Kidney capillary endothelial cell (primary cell): ENCODE results near the gene SLC10A1.

Experiments used
- DNase-seq: peaks from one replicate; pipeline ENCODE4 v3.0.0-alpha.2; 2018; ENCODE audit warnings: low spot score

Gene SLC10A1

GRCh38 chr14:69808919-69809808 lies 12.1 kb upstream of the SLC10A1 start:
- DNase-seq = no peak

- no peak for DNase-seq
These were observed 10.2 kb upstream of the SLC10A1 start for GRCh38 chr14:69807192-69807591.

- no peak for DNase-seq
These were observed 7.9 kb upstream of the SLC10A1 start for GRCh38 chr14:69804902-69805301.

GRCh38 chr14:69803753-69804152 lies 6.7 kb upstream of the SLC10A1 start:
- no peak for DNase-seq

- DNase-seq = no peak
These were observed 1.3 kb upstream of the SLC10A1 start for GRCh38 chr14:69798339-69798735.

GRCh38 chr14:69797573-69798338 lies 715 bp upstream of the SLC10A1 start:
- no peak for DNase-seq

GRCh38 chr14:69795691-69796090 lies 1.4 kb downstream of the SLC10A1 start:
- DNase-seq = no peak

- DNase-seq = no peak
These were observed 2.2 kb downstream of the SLC10A1 start for GRCh38 chr14:69794791-69795190.

GRCh38 chr14:69792887-69793421 lies 4.1 kb downstream of the SLC10A1 start:
- no peak for DNase-seq

- DNase-seq = no peak
These were observed 7.9 kb downstream of the SLC10A1 start for GRCh38 chr14:69789118-69789640.

- DNase-seq = no peak
These were observed 10.4 kb downstream of the SLC10A1 start for GRCh38 chr14:69786603-69787002.

GRCh38 chr14:69784942-69785341 lies 12.1 kb downstream of the SLC10A1 start:
- DNase-seq = no peak

GRCh38 chr14:69780952-69781351 lies 16.1 kb downstream of the SLC10A1 start:
- DNase-seq = no peak

GRCh38 chr14:69780092-69780491 lies 16.9 kb downstream of the SLC10A1 start:
- no peak for DNase-seq

- no peak for DNase-seq
These were observed 18.0 kb downstream of the SLC10A1 start for GRCh38 chr14:69779088-69779487.

GRCh38 chr14:69776875-69777453 lies 20.1 kb downstream of the SLC10A1 start:
- no peak for DNase-seq

GRCh38 chr14:69775012-69775411 lies 22.0 kb downstream of the SLC10A1 start:
- no peak for DNase-seq

GRCh38 chr14:69773571-69774276 lies 23.3 kb downstream of the SLC10A1 start:
- no peak for DNase-seq

GRCh38 chr14:69772082-69773017 lies 24.7 kb downstream of the SLC10A1 start:
- no peak for DNase-seq

- DNase-seq = no peak
These were observed 25.9 kb downstream of the SLC10A1 start for GRCh38 chr14:69771136-69771535.

- DNase-seq = no peak
These were observed 26.5 kb downstream of the SLC10A1 start for GRCh38 chr14:69770559-69770958.
